ENCODE results near the gene PCDHGA8. TPM values are rescaled to one million over a fixed set of nuclear protein-coding genes. Genes with fewer than 3 reads are reported as not detected.

Gene PCDHGA8
- polyA plus RNA-seq, 1 donor (not counting 4 experiments of a cell fraction or from before 2014, with no cell fraction given) = 0.08 TPM

DNA sequence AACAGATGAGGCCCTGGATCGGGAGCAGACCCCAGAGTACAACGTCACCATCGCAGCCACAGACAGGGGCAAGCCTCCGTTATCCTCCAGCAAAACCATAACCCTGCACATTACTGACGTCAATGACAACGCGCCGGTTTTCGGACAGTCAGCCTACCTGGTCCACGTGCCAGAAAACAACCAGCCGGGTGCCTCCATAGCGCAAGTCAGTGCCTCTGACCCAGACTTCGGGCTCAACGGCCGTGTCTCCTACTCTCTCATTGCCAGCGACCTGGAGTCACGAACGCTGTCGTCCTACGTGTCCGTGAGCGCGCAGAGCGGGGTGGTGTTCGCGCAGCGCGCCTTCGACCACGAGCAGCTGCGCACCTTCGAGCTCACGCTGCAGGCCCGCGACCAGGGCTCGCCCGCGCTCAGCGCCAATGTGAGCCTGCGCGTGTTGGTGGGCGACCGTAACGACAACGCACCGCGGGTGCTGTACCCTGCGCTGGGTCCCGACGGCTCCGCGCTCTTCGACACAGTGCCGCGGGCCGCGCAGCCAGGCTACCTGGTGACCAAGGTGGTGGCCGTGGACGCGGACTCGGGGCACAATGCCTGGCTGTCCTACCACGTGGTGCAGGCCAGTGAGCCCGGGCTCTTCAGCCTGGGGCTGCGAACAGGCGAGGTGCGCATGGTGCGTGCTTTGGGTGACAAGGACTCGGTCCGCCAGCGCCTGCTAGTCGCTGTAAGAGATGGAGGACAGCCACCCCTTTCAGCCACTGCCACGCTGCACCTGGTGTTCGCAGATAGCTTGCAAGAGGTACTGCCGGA, 26.8 kb downstream of the PCDHGA8 start:
- H3K4me1 ChIP-seq (ENCODE audit: control insufficient read depth, extremely low read depth, insufficient read depth, low read length) = no peaks in the 10 kb centered on the region
- H4K20me1 ChIP-seq (ENCODE audit: control insufficient read depth, extremely low read depth, insufficient read depth, low read length) = no peaks in the 10 kb centered on the region
- FAIRE-seq = no peak
- no peak overlapping the region for H2AFZ ChIP-seq (ENCODE audit: control insufficient read depth, low read length)
- DNase-seq (ENCODE audit: low read depth, low spot score) = no peak
- no peak overlapping the region for H3K27ac ChIP-seq (ENCODE audit: control insufficient read depth, insufficient read depth, low read length)
- no peak overlapping the region for H3K4me3 ChIP-seq (ENCODE audit: control insufficient read depth in 2 of 3, extremely low read depth in 1 of 3, insufficient read depth in 2 of 3, low read depth in 1 of 3, low read length in 3 of 3)
- H3K9me3 ChIP-seq (ENCODE audit: control insufficient read depth, low read depth, low read length) = peaks cover 28% of the 10 kb centered on the region
- H3K4me2 ChIP-seq (ENCODE audit: control insufficient read depth, extremely low read depth, insufficient read depth, low read depth, low read length) = no peak overlapping the region
- dilution Hi-C loops (cut with MboI; ENCODE audit: extremely low pct_ligation_motif_present, low sequenced_read_pairs) = no loop called here
- H3K9me1 ChIP-seq (ENCODE audit: control insufficient read depth, extremely low read depth, insufficient read depth, low read length) = no peaks in the 10 kb centered on the region
- H3K36me3 ChIP-seq (ENCODE audit: control insufficient read depth in 2 of 2, extremely low read depth in 1 of 2, insufficient read depth in 2 of 2, low read length in 2 of 2) = no peaks in the 10 kb centered on the region
- no peak for TF ChIP-seq EZH2 (IDR thresholded peaks at IDR 0.05; ENCODE audit: low read length)
- TF ChIP-seq, protein P1, sequence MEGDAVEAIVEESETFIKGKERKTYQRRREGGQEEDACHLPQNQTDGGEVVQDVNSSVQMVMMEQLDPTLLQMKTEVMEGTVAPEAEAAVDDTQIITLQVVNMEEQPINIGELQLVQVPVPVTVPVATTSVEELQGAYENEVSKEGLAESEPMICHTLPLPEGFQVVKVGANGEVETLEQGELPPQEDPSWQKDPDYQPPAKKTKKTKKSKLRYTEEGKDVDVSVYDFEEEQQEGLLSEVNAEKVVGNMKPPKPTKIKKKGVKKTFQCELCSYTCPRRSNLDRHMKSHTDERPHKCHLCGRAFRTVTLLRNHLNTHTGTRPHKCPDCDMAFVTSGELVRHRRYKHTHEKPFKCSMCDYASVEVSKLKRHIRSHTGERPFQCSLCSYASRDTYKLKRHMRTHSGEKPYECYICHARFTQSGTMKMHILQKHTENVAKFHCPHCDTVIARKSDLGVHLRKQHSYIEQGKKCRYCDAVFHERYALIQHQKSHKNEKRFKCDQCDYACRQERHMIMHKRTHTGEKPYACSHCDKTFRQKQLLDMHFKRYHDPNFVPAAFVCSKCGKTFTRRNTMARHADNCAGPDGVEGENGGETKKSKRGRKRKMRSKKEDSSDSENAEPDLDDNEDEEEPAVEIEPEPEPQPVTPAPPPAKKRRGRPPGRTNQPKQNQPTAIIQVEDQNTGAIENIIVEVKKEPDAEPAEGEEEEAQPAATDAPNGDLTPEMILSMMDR (optimal IDR thresholded peaks at IDR 0.05 in 1 of 3, IDR thresholded peaks at IDR 0.05 in 1 of 3, conservative IDR thresholded peaks at IDR 0.05 in 1 of 3; ENCODE audit: extremely low read depth in 1 of 3, insufficient read depth in 2 of 3, low read length in 3 of 3) = no peak
- peaks cover 33% of the 10 kb centered on the region for H3K27me3 ChIP-seq (ENCODE audit: control insufficient read depth, extremely low read depth, insufficient read depth, low read length)
- H3K9ac ChIP-seq (ENCODE audit: control insufficient read depth, extremely low read depth, insufficient read depth, low read length) = no peak overlapping the region
- no peaks in the 10 kb centered on the region for H3K79me2 ChIP-seq (ENCODE audit: control insufficient read depth, insufficient read depth, low read length)

DNA sequence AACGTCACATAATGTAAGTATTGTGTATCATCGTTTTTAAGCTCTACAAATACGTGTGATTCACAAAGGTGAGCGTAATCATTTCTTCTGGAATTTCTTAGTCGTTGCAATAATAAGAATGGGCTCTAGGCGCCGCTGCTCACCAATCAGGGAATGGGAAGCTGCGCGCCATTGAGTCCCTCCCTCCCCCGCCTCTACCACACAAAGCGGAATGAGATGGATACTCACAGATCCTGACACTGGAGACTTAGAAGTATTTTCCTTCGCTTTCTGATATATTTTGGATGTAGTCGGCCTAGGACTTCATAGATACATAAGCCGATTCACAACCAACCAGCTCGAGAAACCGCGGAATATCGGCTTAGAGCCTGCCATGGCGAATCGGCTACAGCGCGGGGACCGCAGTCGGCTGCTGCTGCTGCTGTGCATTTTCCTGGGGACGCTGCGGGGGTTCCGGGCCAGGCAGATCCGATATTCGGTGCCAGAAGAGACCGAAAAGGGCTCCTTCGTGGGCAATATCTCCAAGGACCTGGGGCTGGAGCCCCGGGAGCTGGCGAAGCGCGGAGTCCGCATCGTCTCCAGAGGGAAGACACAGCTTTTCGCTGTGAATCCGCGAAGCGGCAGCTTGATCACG, 28.5 kb downstream of the PCDHGA8 start, which contains the start of gene PCDHGA11:
TSS of gene PCDHGA11 (plus strand) at position 197 of the 634 bp plus-strand sequence. CDS start at position 374, 177 bp downstream.
- Histone ChIP-seq H3K9me3 (ENCODE audit: control insufficient read depth, low read depth, low read length) (peaks cover 25% of the 10 kb centered on the region), H3K36me3 (ENCODE audit: control insufficient read depth in 2 of 2, extremely low read depth in 1 of 2, insufficient read depth in 2 of 2, low read length in 2 of 2) (no peaks in the 10 kb centered on the region)
- DNase-seq (ENCODE audit: low read depth, low spot score) = no peak

More for the DNA sequence above, 28.5 kb downstream of the PCDHGA8 start, which contains the start of gene PCDHGA11:
- no peaks in the 10 kb centered on the region for H4K20me1 ChIP-seq (ENCODE audit: control insufficient read depth, extremely low read depth, insufficient read depth, low read length)
- peak within 1 kb of the TSS; percentile 37 to 68 (median 60) for H3K4me3 ChIP-seq (ENCODE audit: control insufficient read depth in 2 of 3, extremely low read depth in 1 of 3, insufficient read depth in 2 of 3, low read depth in 1 of 3, low read length in 3 of 3)
- TF ChIP-seq EZH2 (IDR thresholded peaks at IDR 0.05; ENCODE audit: low read length) = no peak
- TF ChIP-seq, protein P1 (optimal IDR thresholded peaks at IDR 0.05 in 1 of 3, IDR thresholded peaks at IDR 0.05 in 1 of 3, conservative IDR thresholded peaks at IDR 0.05 in 1 of 3; ENCODE audit: extremely low read depth in 1 of 3, insufficient read depth in 2 of 3, low read length in 3 of 3) = peak; percentile 52 to 70 (median 64)
- peak within 1 kb of the TSS; percentile 42 for H3K9ac ChIP-seq (ENCODE audit: control insufficient read depth, extremely low read depth, insufficient read depth, low read length)
- no peaks in the 10 kb centered on the region for H3K79me2 ChIP-seq (ENCODE audit: control insufficient read depth, insufficient read depth, low read length)
- H3K4me1 ChIP-seq (ENCODE audit: control insufficient read depth, extremely low read depth, insufficient read depth, low read length) = no peaks in the 10 kb centered on the region
- peak; percentile 53 for FAIRE-seq
- peak within 1 kb of the TSS; percentile 65 for H2AFZ ChIP-seq (ENCODE audit: control insufficient read depth, low read length)
- no peak within 1 kb of the TSS for H3K27ac ChIP-seq (ENCODE audit: control insufficient read depth, insufficient read depth, low read length)
- H3K27me3 ChIP-seq (ENCODE audit: control insufficient read depth, extremely low read depth, insufficient read depth, low read length) = peaks cover 34% of the 10 kb centered on the region
- peak within 1 kb of the TSS; percentile 69 for H3K4me2 ChIP-seq (ENCODE audit: control insufficient read depth, extremely low read depth, insufficient read depth, low read depth, low read length)
- H3K9me1 ChIP-seq (ENCODE audit: control insufficient read depth, extremely low read depth, insufficient read depth, low read length) = no peaks in the 10 kb centered on the region
- dilution Hi-C loops (cut with MboI; ENCODE audit: extremely low pct_ligation_motif_present, low sequenced_read_pairs) = no loop called here
